ENCODE measurements around the gene WDTC1. TPM values are rescaled to one million over a fixed set of nuclear protein-coding genes. Genes with fewer than 3 reads are reported as not detected.

Gene WDTC1
- total RNA-seq, 4 donors from 2014 or later = 39.9 to 79.8 (median 62.0) TPM

- TF ChIP-seq CTCF (IDR thresholded peaks at IDR 0.05) (no peak), POLR2A (IDR thresholded peaks at IDR 0.05; ENCODE audit: low read depth) (no peak), POLR2AphosphoS5 (IDR thresholded peaks at IDR 0.05) (no peak), EP300 (IDR thresholded peaks at IDR 0.05) (no peak)
- DNase-seq (ENCODE audit: extremely low spot score) = no peak
- intact Hi-C loops (cut with DNase I) = no loop called here
- 61% methylated on average over 5 of the region's 5 CpGs for WGBS
- Histone ChIP-seq H3K4me3 (no peak overlapping the region), H3K4me1 (peaks cover 0 to 13% (median 2%) of the 10 kb centered on the region in 4 donors), H3K36me3 (peaks cover 0 to under 1% (median 0%) of the 10 kb centered on the region in 4 donors), H3K27me3 (peaks cover 0 to 13% (median 0%) of the 10 kb centered on the region in 4 donors), H3K9me3 (no peaks in the 10 kb centered on the region), H3K27ac (replicated peaks in 1 of 4) (no peak overlapping the region)
These were observed 109.2 kb downstream of the WDTC1 start for GRCh38 chr1:27343639-27344025.

GRCh38 chr1:27345272-27345671, 110.8 kb downstream of the WDTC1 start:
- no peak overlapping the region for H3K27ac ChIP-seq (replicated peaks in 1 of 4)
- H3K4me1 ChIP-seq = peaks cover 14 to 30% (median 18%) of the 10 kb centered on the region in 4 donors
- DNase-seq (ENCODE audit: extremely low spot score) = no peak
- intact Hi-C loops (cut with DNase I) = no loop called here
- peaks cover 0 to 30% (median 5%) of the 10 kb centered on the region in 4 donors for H3K27me3 ChIP-seq
- no peak overlapping the region for H3K4me3 ChIP-seq
- WGBS = 93% methylated on average over 3 of the region's 12 CpGs
- TF ChIP-seq EP300 (IDR thresholded peaks at IDR 0.05) = no peak
- TF ChIP-seq POLR2AphosphoS5 (IDR thresholded peaks at IDR 0.05) = no peak
- TF ChIP-seq POLR2A (IDR thresholded peaks at IDR 0.05; ENCODE audit: low read depth) = no peak
- no peak for TF ChIP-seq CTCF (IDR thresholded peaks at IDR 0.05)
- no peaks in the 10 kb centered on the region for H3K36me3 ChIP-seq
- no peaks in the 10 kb centered on the region for H3K9me3 ChIP-seq

- 92% methylated on average over 8 of the region's 8 CpGs for WGBS
- Histone ChIP-seq H3K36me3 (no peaks in the 10 kb centered on the region), H3K9me3 (no peaks in the 10 kb centered on the region), H3K27me3 (peaks cover 0 to 40% (median 7%) of the 10 kb centered on the region in 4 donors), H3K4me1 (peaks cover 23 to 41% (median 29%) of the 10 kb centered on the region in 4 donors), H3K27ac (replicated peaks in 1 of 4) (no peak overlapping the region), H3K4me3 (no peak overlapping the region)
- DNase-seq (ENCODE audit: extremely low spot score) = no peak
- TF ChIP-seq EP300 (IDR thresholded peaks at IDR 0.05) = no peak
- TF ChIP-seq POLR2AphosphoS5 (IDR thresholded peaks at IDR 0.05) = no peak
- TF ChIP-seq CTCF (IDR thresholded peaks at IDR 0.05) = no peak
- no peak for TF ChIP-seq POLR2A (IDR thresholded peaks at IDR 0.05; ENCODE audit: low read depth)
- intact Hi-C loops (cut with DNase I) = no loop called here
These were observed 111.9 kb downstream of the WDTC1 start for GRCh38 chr1:27346357-27346756.

GRCh38 chr1:27346991-27347624, 112.7 kb downstream of the WDTC1 start:
- intact Hi-C loops (cut with DNase I) = no loop called here
- Histone ChIP-seq H3K27ac (replicated peaks in 1 of 4) (no peak overlapping the region), H3K36me3 (peaks cover 0 to under 1% (median 0%) of the 10 kb centered on the region in 4 donors), H3K27me3 (peaks cover 0 to 40% (median 7%) of the 10 kb centered on the region in 4 donors), H3K4me3 (no peak overlapping the region), H3K4me1 (peaks cover 23 to 38% (median 30%) of the 10 kb centered on the region in 4 donors), H3K9me3 (no peaks in the 10 kb centered on the region)
- no peak for TF ChIP-seq POLR2A (IDR thresholded peaks at IDR 0.05; ENCODE audit: low read depth)
- TF ChIP-seq POLR2AphosphoS5 (IDR thresholded peaks at IDR 0.05) = no peak
- TF ChIP-seq EP300 (IDR thresholded peaks at IDR 0.05) = no peak
- TF ChIP-seq CTCF (IDR thresholded peaks at IDR 0.05) = no peak
- WGBS = 83% methylated on average over 14 of the region's 14 CpGs
- DNase-seq (ENCODE audit: extremely low spot score) = no peak

Measured in esophagus muscularis mucosa (tissue), 4 donors.